Globus pallidus (tissue), 1 donor: Measurements from ENCODE around the gene CDC123.
"Not testable (repeated sequence)": the region's sequence is repeated elsewhere in the genome, so short reads cannot be mapped to it uniquely, and the experiment has no call there.

ENCODE experiments used
- DNase-seq: peaks from one replicate; pipeline ENCODE4 v3.0.0-alpha.2; 2015; ENCODE audit warnings: low spot score

Gene CDC123, protein sequence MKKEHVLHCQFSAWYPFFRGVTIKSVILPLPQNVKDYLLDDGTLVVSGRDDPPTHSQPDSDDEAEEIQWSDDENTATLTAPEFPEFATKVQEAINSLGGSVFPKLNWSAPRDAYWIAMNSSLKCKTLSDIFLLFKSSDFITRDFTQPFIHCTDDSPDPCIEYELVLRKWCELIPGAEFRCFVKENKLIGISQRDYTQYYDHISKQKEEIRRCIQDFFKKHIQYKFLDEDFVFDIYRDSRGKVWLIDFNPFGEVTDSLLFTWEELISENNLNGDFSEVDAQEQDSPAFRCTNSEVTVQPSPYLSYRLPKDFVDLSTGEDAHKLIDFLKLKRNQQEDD

DNA sequence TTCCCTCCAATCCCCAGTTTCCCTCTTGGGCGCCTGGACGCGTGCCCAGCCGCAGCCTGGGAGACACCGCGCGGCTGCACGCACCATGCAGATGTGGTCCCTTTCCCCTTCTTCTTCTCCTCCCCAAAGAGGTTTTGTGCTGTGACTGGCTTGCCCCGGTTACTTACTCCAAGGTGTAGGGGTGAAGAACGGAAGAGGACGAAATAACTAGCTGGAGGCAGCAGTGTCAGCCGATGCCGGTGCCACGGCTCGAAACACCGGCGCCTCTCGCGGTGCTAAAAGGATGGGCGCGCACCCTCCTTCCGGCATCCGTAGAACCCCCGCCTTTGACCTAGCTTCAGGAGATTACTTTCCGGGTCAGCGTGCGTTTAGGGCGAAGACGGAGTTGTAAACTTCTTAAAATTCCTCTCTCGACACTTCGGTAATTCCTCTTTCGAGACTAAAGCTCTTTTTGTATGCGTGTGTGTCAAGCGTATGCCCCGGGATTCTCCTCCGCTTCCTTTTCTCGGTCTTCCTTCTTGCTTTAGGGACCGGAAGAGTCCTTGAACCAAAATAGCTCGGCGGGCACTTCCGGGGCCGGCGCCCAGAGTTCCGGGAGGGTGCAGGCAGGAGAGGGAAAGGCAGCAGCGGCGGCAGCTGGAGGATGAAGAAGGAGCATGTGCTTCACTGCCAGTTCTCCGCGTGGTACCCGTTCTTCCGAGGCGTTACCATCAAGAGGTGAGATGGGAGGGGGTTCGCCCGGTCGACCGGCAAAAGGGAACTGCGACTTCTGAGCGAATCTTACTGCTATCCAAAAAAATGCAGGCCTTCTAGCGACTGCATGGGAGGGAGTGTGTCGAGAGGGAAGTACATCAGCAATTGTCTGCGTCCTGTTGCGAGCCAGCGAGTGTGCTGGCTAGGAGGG, at the start of gene CDC123, which contains the start of gene NUDT5:
Gene CDC123, plus strand, starts transcription at position 586 of the 904 bp plus-strand sequence. Its CDS starts 58 bp downstream, at position 644.
Gene NUDT5, minus strand, starts transcription at position 289 of the 904 bp plus-strand sequence. CDS start 9,600 bp downstream, outside the sequence.
- peak; percentile 92 for DNase-seq

DNA sequence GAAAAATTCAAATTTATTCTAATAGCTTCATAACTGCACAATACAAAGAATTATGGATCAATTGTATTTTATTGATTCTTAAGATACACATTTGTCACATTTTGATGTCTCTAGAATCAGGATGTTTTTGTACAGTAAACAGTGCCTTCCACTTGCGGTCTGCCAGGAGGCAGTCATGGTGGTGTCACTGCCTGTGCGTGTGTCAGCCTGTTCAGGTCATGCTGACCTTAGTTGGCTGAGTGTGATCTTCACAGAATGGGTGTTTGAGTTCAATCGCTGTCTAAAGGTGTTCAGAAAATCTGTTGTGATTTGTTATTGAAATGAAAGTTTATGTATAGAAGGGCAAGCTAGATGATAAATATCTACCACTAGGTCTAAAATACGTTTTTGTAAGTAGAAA, 45.8 kb upstream of the CDC123 start:
- DNase-seq: no peak

DNA sequence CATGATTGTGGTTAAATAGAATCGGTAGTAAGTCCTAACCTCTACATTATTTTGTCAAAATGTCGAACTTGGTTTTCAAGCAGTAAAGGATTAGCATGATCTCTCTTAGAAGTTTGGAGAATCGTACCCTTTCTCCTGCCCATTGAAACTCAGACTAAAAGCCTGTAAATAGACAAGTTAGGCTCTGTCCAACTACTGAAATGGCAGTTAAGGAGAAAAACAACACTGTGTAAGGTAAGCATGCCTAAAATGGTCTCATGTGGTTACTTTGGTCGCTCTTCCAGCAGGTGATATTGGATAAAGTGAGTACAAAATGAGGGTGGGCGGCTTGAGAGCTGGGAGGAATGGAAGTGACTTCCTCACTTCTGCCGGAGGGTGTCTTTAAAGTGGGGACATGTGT, 41.5 kb upstream of the CDC123 start:
- no peak for DNase-seq

DNA sequence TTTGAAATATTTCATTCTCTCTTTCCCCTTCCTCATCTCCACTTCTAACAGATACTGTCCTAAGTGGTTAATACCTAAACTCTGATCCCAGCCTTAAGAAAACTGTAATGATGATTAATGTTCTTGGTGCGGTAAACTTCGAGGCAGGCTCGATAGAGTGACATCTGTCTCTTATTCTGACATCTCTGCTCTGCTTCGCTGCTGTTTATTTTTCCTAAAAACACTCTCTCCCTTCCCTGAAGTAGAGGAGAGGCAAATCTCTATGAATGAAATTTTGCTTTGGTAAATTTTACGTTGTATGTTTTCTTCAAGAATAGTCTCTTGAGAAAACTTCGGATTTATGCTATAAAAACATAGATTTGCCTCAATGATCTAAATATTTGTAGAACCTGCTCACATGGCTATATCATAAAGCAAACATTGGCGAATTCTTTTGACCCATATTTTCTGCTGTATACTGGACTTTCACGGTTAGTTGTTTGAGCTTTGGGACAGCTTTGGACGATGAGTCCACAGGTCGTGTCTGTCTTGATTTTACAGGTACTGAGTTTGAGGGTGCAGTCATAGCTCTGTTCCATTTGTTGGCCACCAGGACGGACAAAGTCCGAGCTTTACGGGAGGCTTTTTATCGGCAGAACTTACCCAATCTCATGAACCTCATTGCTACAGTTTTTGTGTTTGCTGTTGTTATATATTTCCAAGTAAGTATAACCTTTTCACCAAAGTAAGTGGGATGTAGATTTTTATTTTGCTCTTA, 39.4 kb upstream of the CDC123 start:
- DNase-seq: no peak

DNA sequence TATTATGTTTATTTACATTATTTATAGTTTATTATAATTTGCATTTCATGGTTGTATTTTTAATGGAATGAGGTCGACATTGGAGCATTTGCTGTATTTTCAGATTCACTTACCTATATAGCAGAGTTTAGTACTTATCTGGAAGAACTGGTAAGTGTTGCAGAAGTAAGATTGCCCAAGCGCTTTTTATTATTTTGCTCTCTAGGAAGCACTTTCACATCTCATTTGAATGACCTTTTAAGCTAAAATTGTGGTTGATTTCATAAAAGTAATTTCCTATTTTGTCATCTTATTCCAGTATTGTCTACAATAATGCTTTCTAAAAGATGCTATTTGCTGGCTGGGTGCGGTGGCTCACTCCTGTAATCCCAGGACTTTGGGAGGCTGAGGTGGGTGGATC, 37.9 kb upstream of the CDC123 start:
- no peak for DNase-seq

DNA sequence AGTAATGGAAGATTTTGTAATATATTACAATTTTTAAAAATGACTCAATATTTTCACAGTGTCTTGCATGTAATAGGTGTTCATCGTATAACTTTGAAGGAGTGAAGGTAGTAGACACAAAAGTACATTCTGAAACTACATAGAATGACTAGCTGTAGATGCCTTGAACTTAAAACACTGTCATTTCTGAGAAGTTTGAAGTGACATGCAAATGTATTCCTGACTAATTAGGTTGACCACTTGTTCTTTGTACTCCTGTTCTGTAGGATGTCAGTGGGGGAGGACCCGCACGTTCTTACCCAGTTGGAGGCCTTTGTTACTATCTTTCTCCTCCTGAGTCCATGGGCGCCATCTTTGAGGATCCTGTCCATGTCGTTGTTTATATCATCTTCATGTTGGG, 35.3 kb upstream of the CDC123 start:
- DNase-seq: no peak

DNA sequence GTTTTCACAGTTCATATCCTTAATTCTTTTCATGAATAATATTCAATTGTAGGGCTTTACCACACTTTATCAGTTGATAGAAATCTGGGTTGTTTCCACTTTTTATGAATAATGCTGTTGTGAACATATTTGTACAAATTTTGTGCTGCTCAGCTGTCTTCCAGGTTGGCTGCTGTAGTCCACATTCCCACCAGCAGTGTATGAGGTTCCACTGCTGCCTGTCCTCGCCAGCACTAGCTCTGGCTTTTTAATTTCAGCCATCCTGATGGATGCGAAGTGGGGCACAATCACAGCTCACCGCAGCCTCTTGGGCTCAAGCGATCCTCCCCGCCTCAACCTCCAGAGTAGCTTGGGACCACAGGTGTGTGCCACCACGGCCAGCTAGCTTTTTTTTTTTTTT, 33.1 kb upstream of the CDC123 start:
- no peak for DNase-seq

DNA sequence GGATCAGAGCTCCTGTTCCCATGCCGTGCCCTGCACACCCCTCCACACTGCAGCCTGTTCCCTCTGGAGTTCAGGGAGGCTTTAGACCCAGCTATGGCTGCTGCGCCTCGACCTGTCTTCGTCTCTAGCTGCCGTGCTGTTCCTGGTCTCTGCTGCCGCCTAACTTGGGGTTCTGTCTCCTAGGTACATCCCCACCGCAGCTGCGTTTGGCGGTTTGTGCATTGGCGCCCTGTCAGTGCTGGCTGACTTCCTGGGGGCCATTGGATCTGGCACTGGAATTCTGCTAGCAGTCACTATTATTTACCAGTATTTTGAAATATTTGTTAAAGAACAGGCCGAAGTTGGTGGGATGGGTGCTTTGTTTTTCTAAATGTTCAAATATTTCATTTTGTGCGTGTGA, 31.9 kb upstream of the CDC123 start:
- no peak for DNase-seq

DNA sequence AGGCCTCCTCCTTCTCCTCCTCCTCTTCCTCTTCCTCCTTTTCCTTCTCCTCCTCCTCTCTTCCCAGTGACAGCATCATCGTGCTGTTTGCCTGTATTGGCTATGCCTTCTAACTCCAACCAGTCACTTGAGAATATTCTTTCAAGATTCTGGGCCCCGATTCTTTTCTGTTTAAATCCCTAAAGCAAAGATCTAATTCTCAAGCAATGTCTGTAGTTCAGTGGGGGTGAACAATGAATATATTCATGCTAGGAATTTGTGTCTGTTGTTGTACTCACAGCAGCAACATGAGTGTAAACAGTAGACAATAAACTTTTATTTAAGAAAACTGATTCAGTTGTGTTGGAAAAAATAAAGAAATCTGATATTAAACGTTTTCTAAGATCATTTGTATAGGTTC, 31.0 kb upstream of the CDC123 start:
- peak; percentile 64 for DNase-seq

DNA sequence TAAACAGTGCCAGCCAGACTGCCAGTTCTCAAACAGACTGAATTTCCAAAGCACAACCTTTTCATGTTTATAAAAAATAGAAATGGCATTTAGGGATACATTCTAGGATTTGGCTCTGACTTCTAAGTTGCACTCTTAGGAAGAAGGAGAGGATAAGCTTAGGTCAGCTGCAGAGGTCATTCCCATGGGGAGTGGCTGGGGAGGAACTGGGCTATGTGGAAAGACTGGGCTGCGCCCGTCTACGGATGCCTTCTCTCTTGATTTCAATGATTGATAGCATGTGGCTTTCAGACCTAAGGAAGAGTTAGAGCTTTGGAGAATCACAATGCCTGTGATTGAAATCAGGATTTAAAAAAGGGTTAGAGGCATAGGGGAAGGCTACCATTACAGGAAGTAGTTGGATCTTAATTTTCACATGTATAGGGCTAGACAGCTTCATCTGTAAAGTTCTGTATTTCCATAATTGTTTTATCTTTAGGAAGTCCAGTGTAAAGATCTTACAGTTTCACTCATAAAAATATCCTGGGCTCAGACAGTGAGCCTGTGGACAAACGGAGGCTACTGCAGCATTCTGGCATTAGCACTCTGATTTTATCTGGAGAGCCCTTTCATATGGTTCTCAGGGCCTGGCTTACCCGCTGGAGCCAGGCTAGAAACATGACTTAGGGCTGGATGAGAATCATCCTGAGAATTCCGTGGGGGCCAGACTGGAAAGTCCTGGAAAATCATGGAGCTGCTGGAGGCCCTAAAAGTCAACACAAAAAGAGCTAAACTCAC, 29.8 kb upstream of the CDC123 start:
- no peak for DNase-seq

DNA sequence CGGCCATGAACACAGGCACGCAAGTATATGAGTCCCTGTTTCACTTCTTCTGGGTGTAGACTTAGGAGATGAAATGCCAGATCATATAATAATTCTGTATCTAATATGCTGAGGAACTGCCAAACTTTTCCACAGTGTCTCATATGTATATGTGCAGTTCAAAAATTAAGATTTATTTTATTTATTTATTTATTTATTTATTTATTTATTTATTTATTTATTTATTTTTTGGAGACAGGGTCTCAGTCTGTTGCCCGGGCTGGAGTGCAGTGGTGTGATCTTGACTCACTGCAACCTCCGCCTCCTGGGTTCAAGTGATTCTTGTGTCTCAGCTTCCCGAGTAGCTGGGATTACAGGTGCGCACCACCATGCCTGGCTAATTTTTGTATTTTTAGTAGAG, 24.5 kb upstream of the CDC123 start:
- not testable (repeated sequence) for DNase-seq

DNA sequence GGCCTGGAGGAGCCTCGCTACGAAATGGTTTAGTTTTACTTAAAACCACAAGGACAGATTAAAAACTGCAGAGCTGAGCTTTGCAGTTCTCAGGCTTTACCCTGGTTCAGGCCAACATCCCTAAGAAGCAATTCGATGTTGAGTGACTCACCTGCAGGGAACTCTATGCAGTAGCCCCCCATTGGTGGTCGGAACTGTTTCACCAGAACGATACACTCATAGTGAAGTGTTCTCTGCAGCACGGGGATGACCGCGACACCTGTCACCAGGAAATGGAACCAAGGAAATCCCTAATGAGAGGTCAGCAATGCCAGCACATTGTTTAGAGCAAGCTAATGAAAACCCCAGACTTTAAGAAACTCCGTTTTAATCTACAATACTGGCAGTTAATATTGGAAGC, 18.3 kb upstream of the CDC123 start:
- DNase-seq: no peak

DNA sequence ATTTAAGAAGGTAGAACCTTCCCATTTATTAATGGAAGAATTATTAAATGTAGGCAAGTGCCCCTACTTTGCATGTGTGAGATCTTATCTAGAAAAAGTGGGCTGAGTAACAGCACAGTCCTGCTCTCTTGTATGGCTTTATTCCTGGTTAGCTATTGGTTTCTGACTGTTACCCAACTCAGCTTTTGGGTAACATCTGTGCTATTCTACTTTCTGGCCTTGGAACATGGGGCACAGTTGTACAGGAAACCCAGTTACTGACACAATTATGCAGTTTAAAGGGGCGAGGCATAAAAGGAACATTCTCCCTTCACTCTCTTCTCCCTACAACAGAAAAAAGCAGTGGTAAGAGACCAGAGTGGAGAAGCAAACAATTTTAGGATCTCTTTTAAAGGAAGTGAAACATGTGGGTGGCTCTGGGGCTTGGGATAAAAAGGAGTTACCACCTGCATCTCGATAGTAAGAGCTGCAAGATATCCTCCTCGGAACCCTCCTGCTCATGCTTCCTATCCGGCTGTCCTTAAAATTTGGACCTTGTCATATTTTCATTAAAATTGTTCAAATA, 16.3 kb upstream of the CDC123 start:
- no peak for DNase-seq

DNA sequence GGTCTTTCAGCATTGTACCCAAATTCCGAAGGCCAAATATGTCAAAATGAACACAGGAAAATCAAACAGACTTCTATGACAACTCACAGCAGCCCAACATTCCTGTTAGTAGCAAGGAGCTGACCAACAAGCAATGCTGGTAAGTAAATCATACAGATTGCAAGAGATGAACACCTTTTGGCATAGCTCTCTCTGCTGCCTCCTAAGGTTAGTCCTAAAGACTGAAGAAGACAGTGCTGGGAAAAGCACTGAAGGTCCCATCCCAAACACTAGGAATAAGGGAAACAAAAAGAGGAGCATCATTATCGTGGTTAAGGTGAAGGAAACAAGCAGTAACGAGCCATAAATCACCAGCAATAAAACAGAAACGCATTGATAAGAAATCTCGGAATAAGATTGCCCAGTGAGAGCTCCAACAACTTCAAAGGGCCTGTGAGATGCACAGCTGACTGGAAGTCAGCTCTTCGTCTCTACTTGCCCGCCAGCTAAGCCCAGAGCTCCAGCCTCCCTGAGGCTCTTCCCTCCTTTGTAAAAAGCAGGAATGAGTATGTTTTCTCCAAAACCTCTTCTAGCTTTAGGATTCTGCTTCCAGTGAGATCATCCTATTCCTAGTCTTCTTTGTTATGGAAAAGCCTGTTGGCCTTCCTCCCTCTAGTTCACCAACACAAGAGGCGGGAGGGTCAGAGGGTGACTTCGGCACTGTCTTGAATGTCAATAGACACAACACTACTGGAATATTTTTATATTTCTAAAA, 15.6 kb upstream of the CDC123 start:
- DNase-seq: no peak

DNA sequence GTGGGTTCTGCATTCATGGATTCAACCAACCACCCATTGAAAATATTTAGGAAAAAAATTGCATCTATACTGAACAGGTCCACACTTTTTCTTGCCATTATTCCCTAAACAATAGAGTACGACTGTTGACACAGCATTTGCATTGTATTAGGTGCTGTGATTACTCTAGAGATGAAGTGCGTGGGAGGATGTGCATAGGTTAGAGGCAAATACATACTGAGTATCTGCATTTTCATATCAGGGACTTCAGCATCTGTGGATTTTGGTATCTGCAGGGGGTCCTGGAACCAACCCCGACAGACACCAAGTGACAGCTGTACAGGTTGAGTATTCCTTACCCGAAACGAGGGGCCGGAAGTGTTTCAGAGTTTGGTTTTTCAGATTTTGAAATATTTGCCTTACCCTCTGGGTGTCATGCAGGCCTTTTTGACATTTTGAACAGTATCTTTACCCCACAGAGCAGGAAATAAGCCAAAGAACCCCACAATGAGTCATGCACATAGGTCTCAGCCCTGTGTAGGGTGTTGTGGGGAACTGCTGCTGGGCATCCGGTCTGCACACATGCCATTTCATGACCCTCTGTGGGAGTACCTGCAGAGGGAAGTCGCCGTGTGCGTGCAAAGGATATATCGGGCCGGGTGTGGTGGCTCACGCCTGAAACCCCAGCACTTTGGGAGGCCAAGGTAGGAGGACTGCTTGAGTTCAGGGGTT, 14.8 kb upstream of the CDC123 start:
- DNase-seq: no peak

DNA sequence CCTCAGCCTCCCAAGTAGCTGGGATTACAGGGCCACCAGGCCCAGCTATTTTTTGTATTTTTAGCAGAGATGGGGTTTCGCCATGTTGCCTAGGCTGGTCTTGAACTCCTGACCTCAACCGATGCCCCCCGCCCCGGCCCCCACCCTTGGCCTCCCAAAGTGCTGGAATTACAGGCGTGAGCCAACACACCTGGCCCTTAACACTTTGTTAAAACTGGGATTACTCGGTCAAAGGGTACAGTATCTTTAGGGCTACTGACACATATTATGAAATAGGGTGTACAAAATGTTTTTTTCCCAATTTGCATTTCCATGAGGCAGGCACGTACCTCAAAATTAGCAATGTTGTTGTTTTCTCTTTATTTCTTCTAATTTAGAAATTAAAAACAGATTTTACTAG, 11.8 kb upstream of the CDC123 start:
- no peak for DNase-seq

DNA sequence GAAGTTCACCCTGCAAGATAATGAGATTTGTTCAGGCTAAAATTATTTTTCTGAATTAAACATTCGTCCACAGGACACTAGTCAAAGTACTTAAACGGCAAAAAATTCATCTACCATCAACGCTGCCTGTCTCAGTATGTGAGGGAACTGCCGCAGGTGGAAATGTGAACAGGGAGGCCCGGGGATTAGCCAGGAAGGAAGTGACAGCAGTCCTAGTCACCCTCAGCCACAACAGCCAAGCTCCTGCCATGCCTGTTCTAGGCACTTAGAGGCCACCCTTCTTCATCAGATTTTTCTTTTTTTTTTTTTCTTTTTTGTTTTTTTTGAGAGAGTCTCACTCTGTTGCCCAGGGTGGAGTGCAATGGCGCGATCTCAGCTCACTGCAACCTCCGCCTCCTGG, 9.7 kb upstream of the CDC123 start:
- DNase-seq: no peak

DNA sequence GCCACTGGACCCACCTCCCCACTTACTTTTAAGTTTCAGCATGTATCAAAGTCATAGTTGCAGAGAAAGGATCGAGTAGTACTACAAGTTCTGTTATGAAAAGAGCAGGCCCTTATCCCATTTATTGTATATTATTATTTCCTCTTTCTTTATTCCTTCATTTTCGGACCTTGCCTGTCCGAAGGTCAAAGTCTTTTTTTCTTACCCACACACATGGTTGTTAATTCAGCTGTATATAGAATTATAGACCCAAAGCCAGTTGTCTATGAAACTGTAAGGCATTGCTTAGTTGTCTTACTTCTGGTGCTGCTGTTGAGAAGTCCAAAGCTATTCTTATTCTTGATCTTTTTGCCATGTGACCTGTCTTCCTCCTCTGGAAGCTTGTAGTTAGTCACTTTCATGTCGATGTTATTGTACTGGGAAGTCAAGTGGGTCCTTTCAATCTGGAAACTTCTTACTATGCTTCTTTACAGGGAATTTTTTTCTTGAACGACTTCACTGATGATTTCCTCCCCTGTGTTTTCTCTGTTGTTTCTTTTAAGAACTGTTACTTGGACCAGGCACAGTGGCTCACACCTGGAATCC, 8.6 kb upstream of the CDC123 start:
- no peak for DNase-seq

DNA sequence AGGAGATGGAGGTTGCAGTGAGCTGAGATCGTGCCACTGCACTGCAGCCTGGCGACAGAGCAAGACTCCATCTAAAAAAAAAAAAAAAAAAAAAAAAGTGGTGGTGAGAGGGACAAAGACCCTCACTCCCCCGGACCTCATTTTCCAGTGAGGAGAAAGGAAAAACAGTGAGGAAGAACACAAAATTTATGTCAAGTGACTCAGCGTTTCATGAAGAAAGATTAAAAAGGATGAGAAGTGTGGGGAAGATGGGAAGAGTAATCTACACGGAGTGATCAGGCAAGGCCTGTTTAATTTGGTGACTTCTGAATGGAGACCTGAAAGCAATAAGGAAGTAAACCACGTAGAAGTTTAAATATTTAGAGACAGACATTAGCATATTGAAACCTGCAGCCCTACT, 7.3 kb upstream of the CDC123 start:
- DNase-seq: no peak

DNA sequence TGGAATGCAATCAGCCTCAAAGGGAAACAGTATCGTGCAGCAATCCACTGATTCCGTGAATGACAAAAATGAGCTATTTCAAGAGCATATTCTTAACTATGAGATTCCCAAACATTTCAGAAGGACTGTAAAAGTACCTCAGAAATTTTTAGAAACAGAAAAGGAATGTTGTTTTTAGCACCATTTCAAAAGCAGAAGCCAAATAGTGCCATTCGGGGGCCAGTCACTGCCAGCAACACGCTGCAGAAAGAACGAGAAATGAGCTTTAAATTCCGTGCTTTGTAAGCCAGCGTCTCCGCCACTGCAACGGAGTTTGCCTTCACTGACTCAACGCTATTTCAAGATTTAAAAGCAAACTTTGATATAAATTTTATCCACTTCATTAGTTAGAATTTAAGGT, 6.6 kb upstream of the CDC123 start:
- DNase-seq: no peak
